ENCODE results near the gene KIRREL3.

KIRREL3 gene

GRCh38 chr11:126561327-126561893, 439.2 kb downstream of the KIRREL3 start:
- no peaks in the 10 kb centered on the region for H3F3A ChIP-seq (ENCODE audit: insufficient read depth)
- no peaks in the 10 kb centered on the region for H3K9me2 ChIP-seq (replicated peaks; ENCODE audit: insufficient read depth, low read length)
- no peak overlapping the region for H3K4me3 ChIP-seq (ENCODE audit: insufficient read depth, low read length, poor library complexity, severe bottlenecking)
- no peaks in the 10 kb centered on the region for H3K79me2 ChIP-seq (ENCODE audit: insufficient read depth, low read length)
- no peaks in the 10 kb centered on the region for H3K27me3 ChIP-seq (ENCODE audit: low read length)
- H3K27ac ChIP-seq (ENCODE audit: low read depth, low read length) = no peak overlapping the region
- H2AFZ ChIP-seq (ENCODE audit: low read depth, low read length, severe bottlenecking) = no peak overlapping the region
- no peak overlapping the region for H3K4me2 ChIP-seq (ENCODE audit: low read depth, low read length, poor library complexity, severe bottlenecking)
- H3K9ac ChIP-seq (ENCODE audit: low read length) = no peak overlapping the region
- H4K20me1 ChIP-seq (ENCODE audit: low read depth, low read length) = no peaks in the 10 kb centered on the region
- no peaks in the 10 kb centered on the region for H3K9me3 ChIP-seq (ENCODE audit: insufficient read depth, low read length)
- H3K36me3 ChIP-seq (ENCODE audit: low read length) = no peaks in the 10 kb centered on the region
- TF ChIP-seq EZH2phosphoT487 (conservative IDR thresholded peaks at IDR 0.05; ENCODE audit: low read length) (no peak), CTCF (IDR thresholded peaks at IDR 0.05; ENCODE audit: insufficient read depth, low read length, poor library complexity, severe bottlenecking) (no peak)

GRCh38 chr11:126560221-126560620, 440.3 kb downstream of the KIRREL3 start:
- H3K36me3 ChIP-seq (ENCODE audit: low read length) = no peaks in the 10 kb centered on the region
- TF ChIP-seq CTCF (IDR thresholded peaks at IDR 0.05; ENCODE audit: insufficient read depth, low read length, poor library complexity, severe bottlenecking) (no peak), EZH2phosphoT487 (conservative IDR thresholded peaks at IDR 0.05; ENCODE audit: low read length) (no peak)
- no peak overlapping the region for H3K4me2 ChIP-seq (ENCODE audit: low read depth, low read length, poor library complexity, severe bottlenecking)
- H3K79me2 ChIP-seq (ENCODE audit: insufficient read depth, low read length) = no peaks in the 10 kb centered on the region
- H3F3A ChIP-seq (ENCODE audit: insufficient read depth) = no peaks in the 10 kb centered on the region
- no peaks in the 10 kb centered on the region for H3K9me2 ChIP-seq (replicated peaks; ENCODE audit: insufficient read depth, low read length)
- H3K27me3 ChIP-seq (ENCODE audit: low read length) = no peaks in the 10 kb centered on the region
- no peak overlapping the region for H3K27ac ChIP-seq (ENCODE audit: low read depth, low read length)
- no peak overlapping the region for H3K9ac ChIP-seq (ENCODE audit: low read length)
- no peaks in the 10 kb centered on the region for H4K20me1 ChIP-seq (ENCODE audit: low read depth, low read length)
- no peak overlapping the region for H3K4me3 ChIP-seq (ENCODE audit: insufficient read depth, low read length, poor library complexity, severe bottlenecking)
- H3K9me3 ChIP-seq (ENCODE audit: insufficient read depth, low read length) = no peaks in the 10 kb centered on the region
- no peak overlapping the region for H2AFZ ChIP-seq (ENCODE audit: low read depth, low read length, severe bottlenecking)

- no peak overlapping the region for H3K27ac ChIP-seq (ENCODE audit: low read depth, low read length)
- no peak overlapping the region for H3K4me3 ChIP-seq (ENCODE audit: insufficient read depth, low read length, poor library complexity, severe bottlenecking)
- no peaks in the 10 kb centered on the region for H3K9me3 ChIP-seq (ENCODE audit: insufficient read depth, low read length)
- H3K9me2 ChIP-seq (replicated peaks; ENCODE audit: insufficient read depth, low read length) = no peaks in the 10 kb centered on the region
- no peak overlapping the region for H3K4me2 ChIP-seq (ENCODE audit: low read depth, low read length, poor library complexity, severe bottlenecking)
- H3K79me2 ChIP-seq (ENCODE audit: insufficient read depth, low read length) = no peaks in the 10 kb centered on the region
- no peak overlapping the region for H3K9ac ChIP-seq (ENCODE audit: low read length)
- H3F3A ChIP-seq (ENCODE audit: insufficient read depth) = no peaks in the 10 kb centered on the region
- no peak overlapping the region for H2AFZ ChIP-seq (ENCODE audit: low read depth, low read length, severe bottlenecking)
- no peaks in the 10 kb centered on the region for H3K27me3 ChIP-seq (ENCODE audit: low read length)
- no peaks in the 10 kb centered on the region for H4K20me1 ChIP-seq (ENCODE audit: low read depth, low read length)
- H3K36me3 ChIP-seq (ENCODE audit: low read length) = no peaks in the 10 kb centered on the region
- TF ChIP-seq EZH2phosphoT487 (conservative IDR thresholded peaks at IDR 0.05; ENCODE audit: low read length) (no peak), CTCF (IDR thresholded peaks at IDR 0.05; ENCODE audit: insufficient read depth, low read length, poor library complexity, severe bottlenecking) (no peak)
Observed at GRCh38 chr11:126548581-126549550, 451.7 kb downstream of the KIRREL3 start.

Measured in SU-DHL-6 (cell line).